Stomach (tissue), 9 donors: Measurements from ENCODE around the gene LITAFD. TPM values are rescaled to one million over a fixed set of nuclear protein-coding genes. Genes with fewer than 3 reads are reported as not detected.

Experiments
- DNase-seq, 2 donors: peaks; one replicate each; pipeline versions ENCODE4 v3.0.0 to v3.0.0-alpha.2; 2013 to 2019
- H3K27ac ChIP-seq, 5 donors: fragments of 200-600 bp in 4 of 5; sonication (generic) in 4 of 5; one replicate each; pipeline ENCODE4 v1.5.1; 2013 to 2019; ENCODE audit warnings: mild to moderate bottlenecking in 1 of 5, moderate library complexity in 1 of 5
- H3K27me3 ChIP-seq, 3 donors: fragments of 200-600 bp; sonication (generic); one replicate each; pipeline ENCODE4 v1.5.1; 2017 to 2019; ENCODE audit warnings: mixed run types in 1 of 3
- H3K36me3 ChIP-seq, 4 donors: fragments of 200-600 bp; sonication (generic); 1 replicate in 3 of 4; 2 replicates in 1 of 4; pipeline ENCODE4 v1.5.1; 2016 to 2019
- H3K4me1 ChIP-seq, 4 donors: fragments of 200-600 bp; sonication (generic); one replicate each; pipeline ENCODE4 v1.5.1; 2016 to 2019
- H3K4me3 ChIP-seq, 4 donors: fragments of 200-600 bp; sonication (generic) in 3 of 4; one replicate each; pipeline ENCODE4 v1.5.1; 2016 to 2019; ENCODE audit warnings: mild to moderate bottlenecking in 1 of 4
- H3K9me3 ChIP-seq, 4 donors: fragments of 200-600 bp; sonication (generic); one replicate each; pipeline ENCODE4 v1.5.1; 2016 to 2019
- EP300 ChIP-seq: sonication (generic); formaldehyde crosslinking; IDR thresholded peaks from one replicate; pipeline ENCODE4 v1.6.1; 2017; ENCODE audit warnings: antibody characterized with exemption
- POLR2A ChIP-seq, 4 donors: fragments of 450-650 bp; IDR thresholded peaks; one replicate each; pipeline ENCODE4 v1.6.1; 2016; ENCODE audit warnings: antibody characterized with exemption in 4 of 4, control low read depth in 2 of 4, mild to moderate bottlenecking in 1 of 4, moderate library complexity in 1 of 4
- POLR2AphosphoS5 ChIP-seq, 3 donors: sonication (generic); formaldehyde crosslinking; IDR thresholded peaks; one replicate each; pipeline ENCODE4 v1.6.1; 2016; ENCODE audit warnings: antibody characterized with exemption in 3 of 3
- whole genome bisulfite sequencing, 5 donors: extraction: QIAGEN DNeasy Blood & Tissue Kit in 3 of 5; methylation state at CpG; one replicate each; pipeline versions ENCODE4 v1.1.5 to v1.1.7; 2013 to 2018; 5-methylcytosine and 5-hydroxymethylcytosine counted together
- intact Hi-C: fragments of 100-400 bp; cut with DNase I; formaldehyde crosslinking; loops from one replicate; pipeline ENCODE4 v1.15.1; 2023; ENCODE audit warnings: low total_unique reads
- polyA plus RNA-seq, 3 donors: library from polyadenylated mRNA; stranded (reverse); fragments of 200-250 nt; gene quantifications; one replicate each; pipeline ENCODE4 v1.2.3, GENCODE V29; 2013
- total RNA-seq, 5 donors: library from RNA; depleted of rRNA; stranded (reverse); fragments of >200 nt; gene quantifications; one replicate each; pipeline versions ENCODE4 v1.1.0 to v1.2.3, GENCODE V29; 2014 to 2016
- TF ChIP-seq, protein P1 (sequence below), 7 experiments: fragments of 450-650 bp in 4 of 7; fragments of 200-600 bp in 3 of 7; sonication (generic) in 3 of 7; IDR thresholded peaks; one replicate each; pipeline ENCODE4 v1.5.1; 2016 to 2019; ENCODE audit warnings: antibody characterized with exemption in 7 of 7, control low read depth in 2 of 7, mild to moderate bottlenecking in 1 of 7
- donor health status: healthy with polysubstance abuse.
- donor health status: Bipolar disorder and iron deficiency.
- donor health status: healthy.

Gene LITAFD
- total and polyA plus RNA-seq, 8 donors = not detected

- peak; percentile 43 to 82 (median 57) for TF ChIP-seq POLR2AphosphoS5 (IDR thresholded peaks at IDR 0.05)
- TF ChIP-seq, protein P1, sequence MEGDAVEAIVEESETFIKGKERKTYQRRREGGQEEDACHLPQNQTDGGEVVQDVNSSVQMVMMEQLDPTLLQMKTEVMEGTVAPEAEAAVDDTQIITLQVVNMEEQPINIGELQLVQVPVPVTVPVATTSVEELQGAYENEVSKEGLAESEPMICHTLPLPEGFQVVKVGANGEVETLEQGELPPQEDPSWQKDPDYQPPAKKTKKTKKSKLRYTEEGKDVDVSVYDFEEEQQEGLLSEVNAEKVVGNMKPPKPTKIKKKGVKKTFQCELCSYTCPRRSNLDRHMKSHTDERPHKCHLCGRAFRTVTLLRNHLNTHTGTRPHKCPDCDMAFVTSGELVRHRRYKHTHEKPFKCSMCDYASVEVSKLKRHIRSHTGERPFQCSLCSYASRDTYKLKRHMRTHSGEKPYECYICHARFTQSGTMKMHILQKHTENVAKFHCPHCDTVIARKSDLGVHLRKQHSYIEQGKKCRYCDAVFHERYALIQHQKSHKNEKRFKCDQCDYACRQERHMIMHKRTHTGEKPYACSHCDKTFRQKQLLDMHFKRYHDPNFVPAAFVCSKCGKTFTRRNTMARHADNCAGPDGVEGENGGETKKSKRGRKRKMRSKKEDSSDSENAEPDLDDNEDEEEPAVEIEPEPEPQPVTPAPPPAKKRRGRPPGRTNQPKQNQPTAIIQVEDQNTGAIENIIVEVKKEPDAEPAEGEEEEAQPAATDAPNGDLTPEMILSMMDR (IDR thresholded peaks at IDR 0.05) = no peak
- TF ChIP-seq EP300 = no peak
- no peak for TF ChIP-seq POLR2A (IDR thresholded peaks at IDR 0.05)
- peaks cover 57 to 73% (median 69%) of the 10 kb centered on the region in 4 donors for H3K4me1 ChIP-seq
- H3K27ac ChIP-seq = peak overlapping the region; percentile 33 to 94 (median 74)
- intact Hi-C loops = no loop called here
- H3K4me3 ChIP-seq = peak overlapping the region in 1 of 4 donors; percentile 6
- 42 to 63% (median 45%) methylated on average over 22 to 25 of the region's 25 CpGs for WGBS, 5 donors
- H3K9me3 ChIP-seq = no peaks in the 10 kb centered on the region
- DNase-seq = peak; percentile 55 to 76
- H3K27me3 ChIP-seq = no peaks in the 10 kb centered on the region
- H3K36me3 ChIP-seq = peaks cover 32 to 38% (median 37%) of the 10 kb centered on the region in 4 donors
These were observed 22.0 kb upstream of the LITAFD start for GRCh38 chr16:8859913-8860881.

DNA sequence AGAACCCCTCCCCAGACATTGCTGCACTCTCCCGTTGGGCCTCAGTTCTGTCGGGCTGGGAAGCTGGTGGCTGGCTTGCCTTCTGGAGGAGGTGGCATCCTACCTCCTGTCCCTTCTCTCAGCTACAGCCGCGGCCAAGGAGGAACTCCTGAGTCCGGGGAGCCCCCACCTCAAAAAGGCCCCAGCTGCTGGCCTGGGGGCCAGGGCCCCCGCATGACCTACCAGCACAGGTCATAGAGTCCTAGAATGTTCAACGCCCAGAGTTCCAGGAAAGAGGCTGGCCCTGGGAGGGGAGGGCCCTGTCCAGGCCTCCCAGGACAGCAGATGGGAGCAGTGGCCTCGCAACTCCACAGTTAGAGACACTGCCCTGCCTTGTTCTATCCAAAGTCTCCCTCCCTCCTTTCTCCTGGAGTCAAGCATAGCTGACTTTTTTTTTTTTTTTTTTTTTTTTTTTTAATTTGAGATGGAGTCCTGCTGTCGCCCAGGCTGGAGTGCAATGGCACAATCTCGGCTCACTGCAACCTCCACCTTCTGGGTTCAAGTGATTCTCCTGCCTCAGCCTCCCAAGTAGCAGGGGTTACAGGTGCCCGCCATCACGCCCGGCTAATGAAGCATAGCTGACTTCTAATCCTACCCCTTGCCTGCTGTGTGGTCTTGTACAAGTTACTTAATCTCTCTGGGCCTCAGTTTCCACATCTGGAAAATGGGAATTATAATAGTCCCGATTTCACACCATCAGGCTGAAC, 20.4 kb upstream of the LITAFD start:
- Histone ChIP-seq H3K27ac (peak overlapping the region; percentile 62 to 94 (median 74)), H3K4me3 (no peak overlapping the region), H3K27me3 (no peaks in the 10 kb centered on the region), H3K36me3 (peaks cover 19 to 23% (median 22%) of the 10 kb centered on the region in 4 donors), H3K4me1 (peaks cover 72 to 86% (median 83%) of the 10 kb centered on the region in 4 donors), H3K9me3 (no peaks in the 10 kb centered on the region)
- TF ChIP-seq, protein P1 (IDR thresholded peaks at IDR 0.05) = no peak
- peak in 1 of 3 donors; percentile 10 for TF ChIP-seq POLR2AphosphoS5 (IDR thresholded peaks at IDR 0.05)
- no peak for DNase-seq
- WGBS, 5 donors = 61 to 81% (median 63%) methylated on average over 9 to 14 of the region's 14 CpGs
- intact Hi-C loops = no loop called here

DNA sequence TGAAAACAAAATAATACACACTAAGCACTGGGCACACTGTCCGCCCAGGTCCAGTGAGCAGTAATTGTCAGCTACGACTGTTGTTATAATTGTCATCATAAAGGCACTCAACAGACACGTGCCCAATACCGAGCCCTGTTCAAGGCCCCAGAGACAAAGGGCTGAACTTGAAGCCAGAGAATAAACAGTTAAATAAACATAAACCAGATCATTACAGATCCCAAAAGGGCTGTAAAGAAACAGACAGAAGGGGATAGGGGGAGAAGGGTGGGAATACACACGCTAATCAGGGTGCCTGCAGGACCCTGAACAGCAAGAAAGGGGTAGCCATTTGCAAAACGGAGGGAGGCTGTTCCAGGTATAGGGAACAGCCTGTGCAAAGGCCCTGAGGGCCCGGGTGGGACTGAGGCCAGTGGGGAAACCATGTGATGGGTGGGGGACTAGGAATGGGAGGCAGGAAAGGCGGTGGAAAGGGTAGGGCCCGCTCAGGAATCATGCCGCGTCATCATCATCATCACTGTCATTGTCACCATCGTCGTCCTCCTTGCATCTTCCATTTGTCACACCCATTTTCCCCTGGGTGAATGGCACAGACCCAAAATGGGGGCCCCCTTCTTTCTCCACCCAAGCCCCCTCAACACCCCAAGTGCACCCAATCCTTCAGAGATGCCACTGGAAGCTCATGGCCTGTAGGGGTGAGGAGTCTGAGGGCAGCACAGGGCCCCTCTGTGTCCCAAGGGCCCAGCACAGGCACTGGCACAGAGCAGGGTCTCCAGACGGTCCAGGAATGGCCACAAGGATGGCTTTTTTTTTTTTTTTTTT, 19.6 kb upstream of the LITAFD start:
- intact Hi-C loops = no loop called here
- H3K36me3 ChIP-seq = peaks cover 16 to 19% (median 18%) of the 10 kb centered on the region in 4 donors
- WGBS, 5 donors = 74 to 85% (median 79%) methylated on average over 14 of the region's 14 CpGs
- TF ChIP-seq POLR2AphosphoS5 (IDR thresholded peaks at IDR 0.05) (no peak), POLR2A (IDR thresholded peaks at IDR 0.05) (no peak), EP300 (no peak)
- TF ChIP-seq, protein P1 (IDR thresholded peaks at IDR 0.05) = no peak
- peaks cover 77 to 94% (median 90%) of the 10 kb centered on the region in 4 donors for H3K4me1 ChIP-seq
- H3K9me3 ChIP-seq = no peaks in the 10 kb centered on the region
- H3K4me3 ChIP-seq = no peak overlapping the region
- H3K27me3 ChIP-seq = no peaks in the 10 kb centered on the region
- peak overlapping the region in 4 of 5 donors; percentile 68 to 94 (median 81) for H3K27ac ChIP-seq
- no peak for DNase-seq
